HG02870 (cell line): ENCODE results near the gene NDRG3.
A peak's percentile ranks its signal among the peaks of the same experiment; 100 is the strongest.
"Not testable (repeated sequence)": the region's sequence is repeated elsewhere in the genome, so short reads cannot be mapped to it uniquely, and the experiment has no call there.

Experiments used
- ATAC-seq: cut with Tn5 transposase; IDR thresholded peaks from one replicate; pipeline ENCODE4 v1.9.1; 2021; ENCODE audit warnings: mild to moderate bottlenecking, moderate library complexity; ENCODE audit not compliant: unreplicated experiment

Gene NDRG3

GRCh38 chr20:36614781-36615557 is 130.9 kb downstream of the NDRG3 start:
- ATAC-seq: no peak

DNA sequence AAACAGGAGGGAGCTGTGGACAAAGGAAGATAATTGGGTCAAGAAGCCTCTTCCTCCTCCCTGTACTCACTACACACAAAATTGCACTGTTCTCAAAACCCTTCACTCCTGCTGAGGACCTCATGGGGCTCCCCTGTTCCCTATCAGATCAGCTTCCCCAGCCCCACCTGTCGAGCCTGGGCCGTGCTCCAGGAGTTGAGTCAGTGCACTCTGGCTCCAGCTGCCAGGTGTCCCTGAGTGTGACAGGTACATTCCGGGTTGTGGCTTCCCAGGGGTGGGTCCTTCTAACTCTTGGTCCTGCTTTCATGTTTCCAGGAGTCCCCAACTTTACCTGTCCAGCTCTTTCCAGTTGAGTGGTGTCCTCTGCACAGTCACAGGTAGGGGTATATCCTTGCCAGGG is 131.9 kb downstream of the NDRG3 start:
- no peak for ATAC-seq

GRCh38 chr20:36611625-36612024 is 134.3 kb downstream of the NDRG3 start:
- ATAC-seq: no peak

GRCh38 chr20:36608388-36608728 is 137.5 kb downstream of the NDRG3 start:
- not testable (repeated sequence) for ATAC-seq

GRCh38 chr20:36607586-36608387 is 138.1 kb downstream of the NDRG3 start:
- ATAC-seq: no peak

GRCh38 chr20:36606158-36607066 is 139.5 kb downstream of the NDRG3 start:
- no peak for ATAC-seq

GRCh38 chr20:36605399-36606157 is 140.3 kb downstream of the NDRG3 start, which contains the start of gene RAB5IF:
TSS of gene RAB5IF (plus strand) at chr20:36605779. CDS start at chr20:36605952, 173 bp downstream.
- peak; percentile 85 for ATAC-seq

GRCh38 chr20:36604952-36605398 is 140.9 kb downstream of the NDRG3 start:
- peak; percentile 33 for ATAC-seq
